Measurements from ENCODE around the gene CACNA2D4. TPM values are rescaled to one million over a fixed set of nuclear protein-coding genes. Genes with fewer than 3 reads are reported as not detected.
A peak's percentile ranks its signal among the peaks of the same experiment; 100 is the strongest.

The CACNA2D4 gene
- total RNA-seq, 4 donors from 2014 or later: 0.27 to 3.1 (median 0.92) TPM

GRCh38 chr12:1794440-1795090, 123.9 kb downstream of the CACNA2D4 start:
- H3K4me1 ChIP-seq: peaks cover 9 to 50% (median 12%) of the 10 kb centered on the region in 3 donors
- H3K4me3 ChIP-seq: no peak overlapping the region
- TF ChIP-seq CTCF (IDR thresholded peaks at IDR 0.05): no peak
- no peak for TF ChIP-seq POLR2A (IDR thresholded peaks at IDR 0.05)
- no peaks in the 10 kb centered on the region for H3K36me3 ChIP-seq
- WGBS, 2 donors: 85 to 90% methylated on average over 14 to 15 of the region's 15 CpGs
- H3K9me3 ChIP-seq: no peaks in the 10 kb centered on the region
- intact Hi-C loops (cut with DNase I): loop anchor here (5.0 kb wide), 3 partner anchors 143 to 238 kb away; no protein-coding TSS in a partner anchor
- H3K27ac ChIP-seq: no peak overlapping the region
- H3K27me3 ChIP-seq: no peaks in the 10 kb centered on the region
- DNase-seq: no peak

- Histone ChIP-seq H3K36me3 (peaks cover 0 to 2% (median 0%) of the 10 kb centered on the region in 3 donors), H3K4me1 (peaks cover 9 to 50% (median 12%) of the 10 kb centered on the region in 3 donors), H3K9me3 (no peaks in the 10 kb centered on the region), H3K4me3 (no peak overlapping the region), H3K27ac (no peak overlapping the region), H3K27me3 (no peaks in the 10 kb centered on the region)
- no peak for TF ChIP-seq CTCF (IDR thresholded peaks at IDR 0.05)
- TF ChIP-seq POLR2A (IDR thresholded peaks at IDR 0.05): no peak
- 84 to 87% methylated on average over 10 to 14 of the region's 26 CpGs for WGBS, 2 donors
- no peak for DNase-seq
- intact Hi-C loops (cut with DNase I): loop anchor here (2.0 to 5.0 kb wide), 2 partner anchors 141 to 161 kb away; no protein-coding TSS in a partner anchor
Observed at GRCh38 chr12:1793426-1794210, 124.8 kb downstream of the CACNA2D4 start.

GRCh38 chr12:1792406-1792805, 126.0 kb downstream of the CACNA2D4 start:
- H3K27me3 ChIP-seq: no peaks in the 10 kb centered on the region
- no peak overlapping the region for H3K4me3 ChIP-seq
- DNase-seq: no peak
- no peak for TF ChIP-seq CTCF (IDR thresholded peaks at IDR 0.05)
- TF ChIP-seq POLR2A (IDR thresholded peaks at IDR 0.05): no peak
- peaks cover 0 to 14% (median 0%) of the 10 kb centered on the region in 3 donors for H3K36me3 ChIP-seq
- H3K4me1 ChIP-seq: peaks cover 9 to 46% (median 12%) of the 10 kb centered on the region in 3 donors
- WGBS, 2 donors: 88 to 90% methylated on average over 5 to 6 of the region's 6 CpGs
- H3K9me3 ChIP-seq: no peaks in the 10 kb centered on the region
- H3K27ac ChIP-seq: no peak overlapping the region
- intact Hi-C loops (cut with DNase I): loop anchor here (2.0 to 5.0 kb wide), 2 partner anchors 140 to 160 kb away; no protein-coding TSS in a partner anchor

DNA sequence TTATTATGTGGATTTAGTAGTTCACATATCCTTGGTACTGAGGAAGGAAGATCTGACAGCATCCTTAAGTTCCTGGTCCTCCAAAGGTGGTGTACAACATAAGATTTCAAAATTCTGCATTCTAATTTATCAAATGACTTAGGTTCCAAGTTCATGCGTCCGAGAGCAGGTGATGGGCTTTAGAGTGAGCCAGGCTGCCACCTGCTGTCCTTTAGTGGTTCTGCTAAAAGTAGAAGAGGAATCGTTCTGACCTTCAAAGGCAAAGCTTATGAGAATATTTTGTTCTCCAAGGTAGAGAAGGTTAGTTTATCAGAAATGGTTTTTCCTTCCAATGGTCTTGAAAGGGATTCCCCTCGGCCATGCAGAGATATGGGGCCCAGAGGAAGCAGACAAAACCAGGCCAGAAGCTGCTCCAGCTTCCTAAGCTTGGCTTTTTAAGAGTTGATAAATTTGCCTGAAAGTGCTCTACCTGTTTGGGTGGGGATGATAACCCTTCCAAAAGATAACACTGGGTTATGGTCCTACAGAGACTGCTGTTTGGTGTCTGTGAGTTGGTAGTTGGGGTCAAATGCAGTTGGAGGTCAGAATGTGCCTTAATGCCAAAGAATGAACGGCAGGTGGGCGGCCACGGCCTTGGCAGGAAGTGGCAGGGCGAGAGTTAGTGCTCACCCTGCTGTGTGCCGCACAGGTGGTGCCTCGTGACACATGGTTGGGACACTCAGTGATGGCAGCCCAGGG, 127.2 kb downstream of the CACNA2D4 start:
- intact Hi-C loops (cut with DNase I): loop anchor here (5.0 kb wide), 1 partner anchor 159 kb away; no protein-coding TSS in a partner anchor
- Histone ChIP-seq H3K36me3 (peaks cover 0 to 25% (median 3%) of the 10 kb centered on the region in 3 donors), H3K9me3 (no peaks in the 10 kb centered on the region), H3K27ac (peak overlapping the region in 1 of 4 donors; percentile 3), H3K27me3 (no peaks in the 10 kb centered on the region), H3K4me3 (no peak overlapping the region), H3K4me1 (peaks cover 6 to 35% (median 12%) of the 10 kb centered on the region in 3 donors)
- WGBS, 2 donors: 46 to 50% methylated on average over 9 of the region's 10 CpGs
- no peak for DNase-seq
- TF ChIP-seq POLR2A (IDR thresholded peaks at IDR 0.05) (no peak), CTCF (IDR thresholded peaks at IDR 0.05) (peak; percentile 28 to 88 (median 80))
